GM12874 (cell line): Measurements from ENCODE around the gene RBFOX2.

Source experiments
- CTCF ChIP-seq: IDR thresholded peaks from 2 replicates; pipeline ENCODE4 v1.5.1; 2011; ENCODE audit warnings: low read depth, mild to moderate bottlenecking, control low read depth, low read length, moderate library complexity; ENCODE audit not compliant: insufficient read depth

The RBFOX2 gene

DNA sequence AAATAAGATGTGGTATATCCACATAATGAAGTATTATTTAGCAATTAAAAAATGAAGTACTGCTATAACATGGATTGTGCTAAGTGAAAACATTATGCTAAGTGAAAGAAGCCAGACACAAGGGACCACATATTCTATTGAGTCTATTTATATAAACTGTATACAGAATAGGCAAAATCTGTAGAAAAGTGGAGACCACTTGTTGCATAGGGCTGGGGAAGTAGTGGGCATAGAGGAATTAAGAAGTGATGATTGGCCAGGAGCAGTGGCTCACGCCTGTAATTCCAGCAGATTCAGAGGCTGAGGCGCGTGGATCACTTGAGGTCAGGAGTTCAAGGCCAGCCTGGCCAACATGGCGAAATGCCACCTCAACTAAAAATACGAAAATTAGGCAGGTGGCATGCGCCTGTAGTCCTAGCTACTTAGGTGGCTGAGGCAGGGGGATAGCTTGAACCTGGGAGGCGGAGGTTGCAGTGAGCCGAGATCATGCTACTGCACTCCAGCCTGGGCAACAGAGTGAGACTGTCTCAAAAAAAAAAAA lies 109.6 kb downstream of the RBFOX2 start:
- TF ChIP-seq CTCF: no peak

- TF ChIP-seq CTCF: no peak
Measured at GRCh38 chr22:35918456-35918855, 110.2 kb downstream of the RBFOX2 start.

DNA sequence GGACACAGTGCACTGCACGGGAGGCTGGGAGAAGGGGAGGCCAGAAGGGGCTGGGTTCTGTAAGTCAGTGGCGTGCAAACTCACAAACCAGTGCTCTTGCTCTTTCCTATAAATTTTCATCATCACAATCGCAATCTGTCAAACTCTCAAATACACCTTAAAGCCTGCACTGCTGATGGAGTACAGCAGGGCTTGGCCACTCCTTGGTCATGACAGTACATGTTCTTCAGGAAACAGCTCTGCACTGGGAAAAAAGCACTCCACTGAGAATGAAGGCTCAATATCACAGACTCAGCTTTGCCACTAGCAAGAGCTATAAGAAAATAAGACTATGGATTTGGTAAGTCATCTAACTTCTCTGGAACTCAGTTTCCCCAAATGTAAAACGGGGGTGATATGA lies 111.0 kb downstream of the RBFOX2 start:
- no peak for TF ChIP-seq CTCF

- TF ChIP-seq CTCF: no peak
Measured at GRCh38 chr22:35915477-35916013, 113.1 kb downstream of the RBFOX2 start.

GRCh38 chr22:35914665-35915476 lies 113.8 kb downstream of the RBFOX2 start:
- TF ChIP-seq CTCF: no peak

GRCh38 chr22:35914357-35914664 lies 114.3 kb downstream of the RBFOX2 start:
- TF ChIP-seq CTCF: no peak

DNA sequence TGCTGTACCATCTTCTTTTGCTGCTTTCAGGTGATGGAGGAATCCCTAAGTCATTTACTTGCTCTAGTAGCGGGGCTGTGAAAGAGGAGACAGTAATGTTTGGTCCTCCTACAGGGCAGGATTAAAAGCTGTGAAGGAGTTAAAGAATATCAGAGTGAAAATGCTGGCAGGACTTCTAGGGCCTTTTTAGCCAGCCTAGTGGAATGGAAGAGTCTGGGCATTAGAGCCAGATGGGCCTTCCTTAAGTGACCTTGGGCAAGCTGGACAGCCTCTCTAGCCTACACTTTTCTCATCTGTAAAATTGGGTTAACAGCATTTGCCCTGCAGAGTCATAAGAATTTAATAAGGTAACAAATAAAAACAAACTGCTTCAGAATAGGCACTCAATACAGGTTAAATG lies 114.7 kb downstream of the RBFOX2 start:
- no peak for TF ChIP-seq CTCF
